GM18511 (cell line): Measurements from ENCODE around the gene MYLK4.
A peak's percentile ranks its signal among the peaks of the same experiment; 100 is the strongest.
"Not testable (repeated sequence)": the region's sequence is repeated elsewhere in the genome, so short reads cannot be mapped to it uniquely, and the experiment has no call there.

Experiments used
- ATAC-seq: cut with Tn5 transposase; IDR thresholded peaks from one replicate; pipeline ENCODE4 v1.9.1; 2021; ENCODE audit warnings: mild to moderate bottlenecking, moderate library complexity; ENCODE audit not compliant: unreplicated experiment

Gene MYLK4

DNA sequence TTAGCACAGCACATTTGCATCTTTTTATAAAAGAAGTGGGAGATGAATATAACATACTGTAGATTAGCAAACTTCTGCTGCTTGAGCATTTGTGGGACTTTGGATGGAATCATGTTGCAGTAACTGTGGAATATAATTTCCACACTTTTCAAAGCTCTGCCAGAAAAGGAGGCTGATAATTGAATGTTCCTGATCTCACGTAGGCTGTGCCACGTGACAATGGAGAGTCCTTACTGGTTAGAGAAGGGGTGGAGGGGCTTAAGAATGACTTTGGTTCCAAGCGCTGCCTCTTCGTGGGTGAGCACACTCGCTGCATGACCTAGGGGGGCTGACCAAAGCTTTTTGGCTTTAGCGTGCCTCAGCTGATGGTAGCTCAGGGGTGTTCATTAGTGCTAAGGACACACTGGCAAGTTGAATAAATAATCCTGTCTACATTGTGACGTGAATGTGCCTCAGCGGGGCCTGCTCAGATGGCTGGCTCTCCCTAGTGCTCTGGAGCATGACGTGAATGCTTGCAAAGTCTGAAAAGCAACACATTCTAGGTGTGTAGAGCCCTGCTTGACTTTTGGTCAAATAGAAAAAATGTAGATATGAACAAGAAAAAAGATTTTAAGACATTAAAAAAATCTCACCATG, 29.5 kb upstream of the MYLK4 start:
- no peak for ATAC-seq

GRCh38 chr6:2777249-2777648, 26.5 kb upstream of the MYLK4 start:
- no peak for ATAC-seq

DNA sequence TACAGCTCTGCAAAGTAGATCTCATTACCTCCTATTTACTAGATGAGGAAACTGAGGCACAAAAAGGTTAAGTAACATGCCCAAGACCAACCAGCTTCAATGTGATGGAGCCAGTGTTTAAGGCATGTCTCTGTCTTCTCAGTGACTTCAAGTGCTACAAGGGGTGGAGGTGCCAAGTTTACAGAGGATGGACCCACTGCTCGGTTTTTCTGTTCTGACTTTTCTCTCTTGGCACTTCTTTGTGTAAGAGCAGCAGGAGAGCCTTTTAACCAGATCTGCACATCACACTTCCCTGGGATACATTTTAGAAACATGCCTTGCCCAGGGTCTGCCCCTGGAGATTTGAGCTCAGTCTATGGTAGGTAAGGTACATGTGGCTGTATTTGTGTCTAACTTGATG, 24.3 kb upstream of the MYLK4 start:
- no peak for ATAC-seq

DNA sequence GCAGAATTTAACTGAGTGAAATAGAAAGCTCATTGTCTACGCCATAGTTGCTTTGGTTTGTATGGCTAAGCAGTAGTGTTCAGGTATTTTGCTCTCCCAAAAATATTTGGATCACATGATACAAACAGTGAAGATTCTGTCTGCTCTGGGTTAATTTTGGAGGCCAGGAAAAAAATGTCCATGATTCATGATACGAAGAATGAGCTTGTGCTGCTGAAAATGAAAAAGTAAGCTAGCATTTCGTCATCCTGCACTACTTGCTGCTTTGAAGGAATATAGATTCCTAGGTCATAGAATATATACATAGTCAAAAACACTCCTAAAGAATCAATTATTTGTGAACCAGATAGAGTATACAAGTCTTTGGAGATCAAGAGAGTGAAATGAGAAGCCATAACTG, 22.7 kb upstream of the MYLK4 start:
- ATAC-seq, result no peak

DNA sequence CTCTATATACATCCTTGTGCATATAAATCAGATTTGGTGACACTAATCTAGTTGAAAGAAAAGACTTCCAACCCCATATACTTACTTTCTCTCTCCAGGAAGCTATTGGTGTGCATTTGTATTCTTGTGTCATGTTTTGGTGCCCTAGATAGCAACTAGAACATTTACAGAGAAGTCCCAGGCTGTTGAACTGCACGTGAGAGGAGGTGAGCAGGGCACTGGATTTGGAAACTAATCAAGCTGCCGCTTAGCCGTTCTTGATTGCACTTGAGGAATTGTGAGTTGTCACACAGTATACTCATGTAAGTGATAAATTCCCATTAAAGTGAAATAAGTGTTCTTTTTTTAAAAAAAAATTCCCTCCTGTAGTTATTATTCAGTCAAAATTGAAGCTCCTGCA, 22.1 kb upstream of the MYLK4 start:
- no peak for ATAC-seq

DNA sequence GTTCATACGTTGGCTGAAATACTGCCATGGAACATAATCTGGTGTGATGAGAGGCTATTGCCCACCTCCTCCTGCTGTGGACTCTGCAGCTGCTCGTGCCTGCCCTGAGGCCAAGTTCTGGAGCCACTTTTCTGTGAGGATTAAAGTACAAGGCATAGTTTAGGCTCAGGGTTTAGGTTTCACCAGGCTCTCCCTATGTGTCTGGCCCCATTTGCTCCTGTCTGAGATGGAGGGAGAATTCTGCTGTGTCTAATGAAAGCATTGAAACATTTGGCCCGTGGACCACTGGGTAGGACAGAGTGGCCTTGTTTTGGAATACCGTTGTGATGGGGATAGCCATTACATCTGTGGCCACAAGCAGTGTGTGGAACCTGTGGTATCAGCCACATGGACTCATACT, 20.4 kb upstream of the MYLK4 start:
- no peak for ATAC-seq

DNA sequence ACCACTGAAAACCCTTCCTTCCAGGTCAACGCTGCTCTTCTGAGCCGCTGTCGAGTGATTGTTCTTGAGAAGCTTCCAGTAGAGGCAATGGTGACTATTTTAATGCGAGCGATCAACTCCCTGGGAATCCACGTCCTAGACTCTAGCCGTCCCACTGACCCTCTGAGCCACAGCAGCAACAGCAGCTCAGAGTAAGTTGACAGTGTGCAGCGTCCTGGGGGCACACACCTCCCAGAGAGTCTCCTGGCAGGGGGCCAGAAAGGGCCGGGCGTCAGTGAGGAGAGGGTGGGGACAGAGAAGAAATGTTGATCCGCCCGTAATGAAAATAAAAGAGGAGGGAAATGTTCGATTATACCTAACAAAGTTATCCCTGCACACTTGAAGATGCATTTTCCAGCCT, 19.4 kb upstream of the MYLK4 start:
- no peak for ATAC-seq

DNA sequence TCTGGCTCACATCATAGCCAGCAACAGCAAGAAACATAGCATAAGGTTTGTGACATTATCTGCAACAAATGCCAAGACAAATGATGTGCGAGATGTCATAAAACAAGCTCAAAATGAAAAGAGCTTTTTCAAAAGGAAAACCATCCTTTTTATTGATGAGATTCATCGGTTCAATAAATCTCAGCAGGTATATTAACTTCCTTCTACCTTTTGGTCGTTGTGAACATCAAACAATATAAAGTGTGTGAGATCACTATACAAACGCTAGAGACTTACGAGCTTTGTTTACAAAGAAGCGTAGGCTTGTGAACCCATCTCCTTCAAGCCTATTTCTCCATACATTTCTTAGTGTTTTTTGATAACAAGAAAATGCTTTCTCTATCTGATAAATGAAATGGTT, 18.0 kb upstream of the MYLK4 start:
- no peak for ATAC-seq

DNA sequence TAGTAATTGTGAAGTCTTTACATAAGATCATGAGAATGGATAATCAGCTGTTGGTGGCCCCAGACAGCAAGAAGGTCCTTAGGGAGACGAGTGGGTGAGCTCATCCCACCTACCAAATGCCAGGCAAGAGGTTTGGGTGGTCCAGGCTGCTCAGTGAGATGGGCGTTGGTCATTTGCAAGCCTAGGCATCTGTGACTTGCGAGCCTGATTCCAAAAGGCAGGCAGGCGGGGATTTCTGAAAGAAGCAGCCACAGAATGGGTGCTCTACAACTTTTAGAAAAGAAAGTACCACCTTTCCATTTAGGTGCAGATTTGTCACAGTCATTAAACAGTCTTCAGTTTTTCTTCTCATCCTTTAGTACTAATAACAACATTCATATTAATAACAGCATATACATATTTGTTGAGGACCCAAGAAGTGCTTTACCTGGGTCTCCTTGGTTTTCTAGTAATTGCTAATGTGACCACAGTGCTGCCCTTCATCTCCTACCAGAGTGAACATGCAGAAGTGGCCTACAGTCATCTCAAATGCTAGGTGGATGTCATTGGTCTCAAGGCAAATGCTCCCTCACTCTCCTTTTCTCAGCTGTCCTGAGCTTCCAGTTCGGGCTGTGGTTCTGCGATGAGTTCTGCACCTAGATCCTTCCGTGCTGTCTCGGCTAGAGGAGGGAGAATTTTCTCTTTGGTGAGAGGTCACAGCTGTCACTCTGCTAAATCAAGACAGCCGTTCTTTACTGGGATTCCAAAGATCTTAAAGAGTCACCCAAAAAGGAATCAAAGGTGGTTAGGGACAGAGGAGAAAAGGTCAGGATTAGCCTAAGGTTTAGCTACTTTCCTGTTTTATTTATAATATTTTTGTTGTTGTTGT, 17.2 kb upstream of the MYLK4 start:
- no peak for ATAC-seq

- no peak for ATAC-seq
Observed at GRCh38 chr6:2766767-2767656, 16.3 kb upstream of the MYLK4 start.

- ATAC-seq, result peak; percentile 27
Observed at GRCh38 chr6:2765896-2766766, 15.4 kb upstream of the MYLK4 start.

- peak; percentile 86 for ATAC-seq
Observed at GRCh38 chr6:2765166-2765895, 14.6 kb upstream of the MYLK4 start, which contains the start of gene WRNIP1. Gene WRNIP1 (plus strand): TSS chr6:2765393. CDS start chr6:2765623, 230 bp downstream.

DNA sequence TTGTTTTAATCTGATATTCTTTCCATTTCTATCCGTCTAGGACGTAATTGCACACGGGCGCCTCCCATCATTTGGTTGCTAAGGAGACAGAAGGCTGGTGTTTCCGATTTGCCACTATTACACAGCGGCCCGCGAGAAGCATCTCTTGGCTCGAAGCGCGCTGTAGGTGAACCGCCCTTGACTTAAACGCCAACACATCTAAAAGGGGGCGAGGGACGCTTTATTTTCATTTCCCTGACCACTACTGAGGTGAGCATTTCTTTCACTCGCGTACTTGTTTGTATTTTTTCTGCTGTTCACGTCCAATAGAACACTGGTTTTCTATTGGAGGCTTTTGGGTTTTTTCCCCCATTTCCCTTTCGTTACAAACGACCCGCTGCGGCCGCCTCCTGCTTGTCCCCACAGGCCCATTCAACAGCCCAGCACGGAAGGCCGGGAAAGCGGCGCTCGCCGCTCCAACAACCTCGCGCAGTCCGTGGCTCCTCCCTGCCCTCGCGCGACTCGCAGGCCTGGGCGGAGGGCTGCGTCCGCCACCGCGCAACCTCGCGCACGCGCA, 14.0 kb upstream of the MYLK4 start:
- ATAC-seq, result peak; percentile 62

DNA sequence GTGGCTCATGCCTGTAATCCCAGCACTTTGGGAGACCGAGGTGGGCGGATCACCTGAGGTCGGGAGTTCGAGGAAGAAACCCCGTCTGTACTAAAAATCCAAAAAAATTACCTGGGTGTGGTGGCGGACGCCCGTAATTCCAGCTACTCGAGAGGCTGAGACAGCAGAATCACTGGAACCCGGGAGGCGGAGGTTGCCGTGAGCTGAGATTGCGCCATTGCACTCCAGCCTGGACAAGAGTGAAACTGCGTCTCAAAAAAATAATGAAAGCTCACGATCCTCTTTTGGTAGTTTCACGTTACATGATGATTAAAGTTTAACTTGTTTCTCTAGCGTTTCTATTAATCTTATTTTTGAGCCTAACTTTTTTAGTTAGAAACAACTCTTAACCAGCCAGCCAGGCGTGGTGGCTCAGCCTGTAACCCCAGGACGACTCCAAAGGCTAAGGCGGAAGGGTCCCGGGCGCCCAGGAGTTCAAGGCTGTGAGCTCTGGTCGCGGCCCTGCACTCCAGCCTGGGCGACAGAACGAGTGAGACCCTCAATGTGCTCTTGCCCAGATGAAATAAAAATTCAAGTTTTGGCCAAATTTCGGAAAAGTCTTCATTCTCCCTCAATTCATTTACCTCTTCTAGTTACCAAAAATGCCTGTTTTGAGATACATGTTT, 13.3 kb upstream of the MYLK4 start:
- no peak for ATAC-seq

DNA sequence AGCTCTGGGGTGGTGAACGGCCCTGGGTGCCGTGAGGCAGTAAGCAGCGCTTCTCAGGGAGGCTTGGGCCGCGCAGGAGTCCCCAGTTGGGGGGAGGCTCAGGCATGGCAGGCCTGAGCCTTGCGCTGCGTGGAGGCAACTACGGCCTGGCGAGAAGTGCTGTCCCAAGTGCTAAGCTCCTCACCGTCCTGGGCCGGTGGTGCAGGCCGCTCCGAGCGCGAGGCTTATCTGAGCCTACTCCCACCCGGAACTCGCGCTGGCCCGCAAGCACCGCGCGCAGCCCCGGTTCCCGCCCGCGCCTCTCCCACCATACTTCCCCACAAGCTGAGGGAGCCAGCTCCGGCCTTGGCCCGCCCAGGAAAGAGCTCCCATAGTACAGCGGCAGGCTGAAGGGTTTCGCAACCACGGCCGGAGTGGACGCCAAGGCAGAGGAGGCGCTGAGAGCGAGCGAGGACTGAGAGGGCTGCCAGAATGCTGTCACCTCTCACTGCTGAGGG, 12.7 kb upstream of the MYLK4 start:
- no peak for ATAC-seq

DNA sequence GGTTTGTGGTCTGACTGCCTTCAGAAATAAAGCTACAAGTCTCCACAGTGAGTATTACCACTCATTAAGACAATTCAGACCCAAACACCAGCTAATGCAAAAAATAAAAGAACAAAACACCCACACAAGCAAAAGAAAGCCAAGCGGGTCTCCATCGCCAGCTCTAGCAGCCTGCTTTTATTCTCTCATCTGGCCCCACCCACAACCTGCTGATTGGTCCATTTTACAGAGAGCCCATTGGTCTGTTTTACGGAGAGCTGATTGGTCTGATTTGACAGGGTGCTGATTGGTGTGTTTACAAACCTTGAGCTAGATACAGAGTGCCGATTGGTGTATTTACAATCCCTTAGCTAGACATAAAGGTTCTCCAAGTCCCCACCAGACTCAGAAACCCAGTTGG, 12.1 kb upstream of the MYLK4 start:
- ATAC-seq, result not testable (repeated sequence)

DNA sequence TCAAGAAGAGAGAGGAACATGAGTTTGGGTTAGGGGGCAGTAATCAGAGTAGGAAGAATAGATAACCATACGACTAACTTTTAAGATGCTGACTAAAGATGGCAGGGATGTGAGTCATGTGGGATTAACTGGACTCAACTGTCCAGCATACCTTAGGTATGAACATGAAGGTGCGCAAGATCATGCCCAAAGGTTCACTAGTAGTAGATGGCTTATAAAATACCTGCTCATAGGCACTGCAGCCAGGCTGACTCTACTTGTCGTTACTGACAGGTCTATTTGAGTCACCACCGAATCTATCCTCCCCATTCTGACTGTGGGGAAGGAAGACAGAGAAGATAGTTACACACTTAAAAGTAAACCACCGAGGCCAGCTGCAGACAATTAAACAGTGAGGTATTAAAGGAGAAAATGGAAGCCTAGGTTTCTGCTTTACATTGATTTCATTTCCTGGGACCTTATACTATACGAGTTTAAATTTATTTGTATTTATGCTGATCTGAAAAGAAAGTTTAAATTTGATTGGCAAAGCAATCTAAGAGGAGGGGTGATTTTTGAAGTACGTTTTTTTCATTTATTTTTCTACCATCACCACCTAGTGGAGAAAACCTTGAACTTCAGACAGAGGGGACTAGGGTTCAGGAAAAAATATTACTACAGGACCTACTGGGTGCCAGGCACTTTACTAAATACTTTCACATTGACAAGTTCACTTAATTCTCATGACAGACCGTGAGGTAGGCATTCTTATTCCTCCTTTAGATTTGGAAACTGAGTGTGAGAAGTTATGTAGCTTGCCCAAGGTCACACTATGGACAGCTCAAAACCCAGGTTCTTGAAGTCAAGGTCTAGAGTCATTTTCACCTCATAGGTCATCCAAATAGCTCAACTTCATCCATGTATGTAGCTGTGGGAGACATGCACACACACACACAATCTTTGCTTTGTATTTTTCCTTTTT, 10.4 kb upstream of the MYLK4 start:
- no peak for ATAC-seq

- ATAC-seq, result no peak
Observed at GRCh38 chr6:2758980-2759379, 8.3 kb upstream of the MYLK4 start.
